ENCODE results near the gene MOSMO. TPM values are rescaled to one million over a fixed set of nuclear protein-coding genes. Genes with fewer than 3 reads are reported as not detected.

Gene MOSMO
- total RNA-seq, 1 donor from 2014 or later, result 12.1 TPM

- intact Hi-C loops (cut with micrococcal nuclease), result no loop called here
- TF ChIP-seq CTCF (IDR thresholded peaks at IDR 0.05; ENCODE audit: borderline replicate concordance), result no peak
- Histone ChIP-seq H3K4me1 (peaks cover 30% of the 10 kb centered on the region), H3K36me3 (no peaks in the 10 kb centered on the region), H3K9me3 (replicated peaks) (no peaks in the 10 kb centered on the region), H3K27ac (replicated peaks) (no peak overlapping the region), H3K27me3 (ENCODE audit: low read depth) (no peaks in the 10 kb centered on the region), H3K4me3 (no peak overlapping the region)
- no peak for DNase-seq
These were observed 43.1 kb downstream of the MOSMO start for GRCh38 chr16:22050963-22051362.

GRCh38 chr16:22052980-22053379, 45.1 kb downstream of the MOSMO start:
- Histone ChIP-seq H3K9me3 (replicated peaks) (no peaks in the 10 kb centered on the region), H3K27ac (replicated peaks) (no peak overlapping the region), H3K36me3 (no peaks in the 10 kb centered on the region), H3K27me3 (ENCODE audit: low read depth) (no peaks in the 10 kb centered on the region), H3K4me3 (no peak overlapping the region), H3K4me1 (peaks cover 19% of the 10 kb centered on the region)
- TF ChIP-seq CTCF (IDR thresholded peaks at IDR 0.05; ENCODE audit: borderline replicate concordance), result no peak
- DNase-seq, result no peak
- intact Hi-C loops (cut with micrococcal nuclease), result no loop called here

- Histone ChIP-seq H3K4me1 (peaks cover 18% of the 10 kb centered on the region), H3K9me3 (replicated peaks) (no peaks in the 10 kb centered on the region), H3K4me3 (no peak overlapping the region), H3K27ac (replicated peaks) (no peak overlapping the region), H3K36me3 (no peaks in the 10 kb centered on the region), H3K27me3 (ENCODE audit: low read depth) (no peaks in the 10 kb centered on the region)
- TF ChIP-seq CTCF (IDR thresholded peaks at IDR 0.05; ENCODE audit: borderline replicate concordance), result no peak
- intact Hi-C loops (cut with micrococcal nuclease), result no loop called here
- DNase-seq, result no peak
These were observed 46.0 kb downstream of the MOSMO start for GRCh38 chr16:22053921-22054341.

GRCh38 chr16:22054847-22055590, 47.1 kb downstream of the MOSMO start:
- TF ChIP-seq CTCF (IDR thresholded peaks at IDR 0.05; ENCODE audit: borderline replicate concordance), result no peak
- no peak overlapping the region for H3K4me3 ChIP-seq
- no peak overlapping the region for H3K27ac ChIP-seq (replicated peaks)
- no peaks in the 10 kb centered on the region for H3K27me3 ChIP-seq (ENCODE audit: low read depth)
- DNase-seq, result no peak
- H3K4me1 ChIP-seq, result peaks cover 12% of the 10 kb centered on the region
- H3K36me3 ChIP-seq, result no peaks in the 10 kb centered on the region
- intact Hi-C loops (cut with micrococcal nuclease), result no loop called here
- H3K9me3 ChIP-seq (replicated peaks), result no peaks in the 10 kb centered on the region

- Histone ChIP-seq H3K9me3 (replicated peaks) (no peaks in the 10 kb centered on the region), H3K36me3 (no peaks in the 10 kb centered on the region), H3K27ac (replicated peaks) (no peak overlapping the region), H3K4me3 (no peak overlapping the region), H3K27me3 (ENCODE audit: low read depth) (no peaks in the 10 kb centered on the region), H3K4me1 (peaks cover 8% of the 10 kb centered on the region)
- no peak for TF ChIP-seq CTCF (IDR thresholded peaks at IDR 0.05; ENCODE audit: borderline replicate concordance)
- DNase-seq, result no peak
- intact Hi-C loops (cut with micrococcal nuclease), result no loop called here
These were observed 48.0 kb downstream of the MOSMO start for GRCh38 chr16:22055881-22056280.

All from left ventricle myocardium inferior (tissue), 1 donor.